ENCODE data around the gene NEU1. TPM values are rescaled to one million over a fixed set of nuclear protein-coding genes. Genes with fewer than 3 reads are reported as not detected.

The NEU1 gene
- total RNA-seq, 1 experiment from 2014 or later, result 15.1 TPM

- Histone ChIP-seq H3K4me3 (replicated peaks in 1 of 2; ENCODE audit: low read depth in 1 of 2, low read length in 2 of 2) (no peak overlapping the region), H3K79me2 (ENCODE audit: insufficient read depth, low read length) (no peaks in the 10 kb centered on the region), H3K9me3 (ENCODE audit: control insufficient read depth in 1 of 2, insufficient read depth in 1 of 2, low read depth in 1 of 2, low read length in 2 of 2) (no peaks in the 10 kb centered on the region), H3K27me3 (ENCODE audit: insufficient read depth, low read length) (no peaks in the 10 kb centered on the region), H3K9ac (ENCODE audit: low read length) (no peak overlapping the region), H3K4me2 (ENCODE audit: low read length) (no peak overlapping the region), H2AFZ (ENCODE audit: low read depth, low read length, poor library complexity, severe bottlenecking) (no peak overlapping the region), H3K4me1 (ENCODE audit: control insufficient read depth in 1 of 2, insufficient read depth in 2 of 2, low read length in 2 of 2) (no peaks in the 10 kb centered on the region), H3K36me3 (ENCODE audit: control insufficient read depth in 1 of 2, insufficient read depth in 2 of 2, low read length in 2 of 2) (peaks cover 55 to 64% of the 10 kb centered on the region in 2 experiments; a peak in 3 of 4 replicates), H3K27ac (ENCODE audit: low read depth, low read length) (no peak overlapping the region), H3K9me2 (ENCODE audit: insufficient read depth) (no peaks in the 10 kb centered on the region), H4K20me1 (ENCODE audit: insufficient read depth) (0 out of 2 replicates have a peak, but pooled peaks cover 5% of the 10 kb centered on the region)
- DNase-seq (ENCODE audit: low read depth, low spot score) (no peak), ATAC-seq (no peak)
- no TSS peak for BruUV-seq (replicated peaks)
- TF ChIP-seq REST (IDR thresholded peaks at IDR 0.05; ENCODE audit: low read depth) (no peak), CEBPB (IDR thresholded peaks at IDR 0.05; ENCODE audit: low read depth) (no peak), MAX (IDR thresholded peaks at IDR 0.05) (no peak), YY1 (IDR thresholded peaks at IDR 0.05; ENCODE audit: extremely low read depth, insufficient replicate concordance, low read depth, low read length) (no peak), ELF1 (IDR thresholded peaks at IDR 0.05; ENCODE audit: borderline replicate concordance, low read depth) (no peak), FOSL1 (IDR thresholded peaks at IDR 0.05; ENCODE audit: low read depth) (no peak), POLR2AphosphoS5 (IDR thresholded peaks at IDR 0.05; ENCODE audit: low read depth, low read length) (no peak), TCF7L2 (IDR thresholded peaks at IDR 0.05; ENCODE audit: borderline replicate concordance, extremely low read depth, insufficient read depth, insufficient read length) (no peak), EZH2phosphoT487 (IDR thresholded peaks at IDR 0.05; ENCODE audit: borderline replicate concordance) (no peak), EGR1 (IDR thresholded peaks at IDR 0.05; ENCODE audit: low read depth) (no peak), CBX3 (IDR thresholded peaks at IDR 0.05; ENCODE audit: low read depth) (no peak), RAD21 (IDR thresholded peaks at IDR 0.05; ENCODE audit: low read depth) (no peak), EZH2 (IDR thresholded peaks at IDR 0.05) (no peak), ATF3 (IDR thresholded peaks at IDR 0.05) (no peak), SP1 (IDR thresholded peaks at IDR 0.05; ENCODE audit: low read depth) (no peak), SIN3A (IDR thresholded peaks at IDR 0.05; ENCODE audit: low read depth) (no peak), SRF (IDR thresholded peaks at IDR 0.05; ENCODE audit: low read depth) (no peak), ZBTB33 (IDR thresholded peaks at IDR 0.05; ENCODE audit: extremely low read depth, insufficient replicate concordance, low read length) (no peak)
- RAD21 ChIA-PET (ENCODE audit: low non-redundant PET in 1 of 2, low total read pairs in 2 of 2, uncharacterized antibody in 2 of 2, unreplicated experiment in 2 of 2), result no interaction called here
- CTCF ChIA-PET, result interaction anchor here (1.2 kb wide), 1 partner anchor 10 kb away, joined by 3 read pairs; the partner anchor contains the start of gene EHMT2
- intact Hi-C loops (cut with micrococcal nuclease), result no loop called here
- POLR2A ChIA-PET, result no interaction called here
These were observed 24.8 kb upstream of the NEU1 start for GRCh38 chr6:31887173-31888007.

Data from HCT116 (cell line).